GM12872 (cell line): ENCODE results near the gene NLRP5.

Experiments
- CTCF ChIP-seq: IDR thresholded peaks from 3 replicates; pipeline ENCODE4 v1.5.1; 2011; ENCODE audit warnings: low read depth, mild to moderate bottlenecking, low read length, moderate library complexity; ENCODE audit not compliant: insufficient read depth

NLRP5 gene

GRCh38 chr19:56089344-56089743, 102.8 kb downstream of the NLRP5 start:
- TF ChIP-seq CTCF: no peak

GRCh38 chr19:56091066-56091490, 104.5 kb downstream of the NLRP5 start:
- TF ChIP-seq CTCF: no peak

GRCh38 chr19:56091751-56092546, 105.4 kb downstream of the NLRP5 start:
- TF ChIP-seq CTCF: no peak

- no peak for TF ChIP-seq CTCF
Observed at GRCh38 chr19:56092685-56093631, 106.4 kb downstream of the NLRP5 start.

GRCh38 chr19:56094449-56094848, 107.9 kb downstream of the NLRP5 start:
- TF ChIP-seq CTCF: no peak

- no peak for TF ChIP-seq CTCF
Observed at GRCh38 chr19:56096665-56097064, 110.1 kb downstream of the NLRP5 start.

- TF ChIP-seq CTCF: no peak
Observed at GRCh38 chr19:56097306-56097705, 110.7 kb downstream of the NLRP5 start.
